Keratinocyte (primary cell): Measurements from ENCODE around the gene SCAF4. TPM values are rescaled to one million over a fixed set of nuclear protein-coding genes. Genes with fewer than 3 reads are reported as not detected.

ENCODE experiments used
- DNase-seq: peaks from one replicate; pipeline ENCODE4 v3.0.0-alpha.2; 2011; ENCODE audit warnings: low read depth, missing footprints, low spot score
- FAIRE-seq: peaks from 2 replicates; lab custom pipeline; 2011; peaks lifted over from hg19 to GRCh38; lab: Jason Lieb, UNC
- H2AFZ ChIP-seq: 2 replicates; pipeline ENCODE4 v1.6.0; 2012; ENCODE audit warnings: low read length, control low read depth, inconsistent platforms; ENCODE audit not compliant: control insufficient read depth
- H3K27ac ChIP-seq: 2 replicates; pipeline ENCODE4 v1.5.1; 2011; ENCODE audit warnings: low read length; ENCODE audit not compliant: control insufficient read depth, insufficient read depth
- H3K27me3 ChIP-seq: 3 replicates; pipeline ENCODE4 v1.6.0; 2011; ENCODE audit warnings: low read length; ENCODE audit not compliant: control insufficient read depth, insufficient read depth; ENCODE audit errors: extremely low read depth
- H3K36me3 ChIP-seq, 2 experiments: 2 replicates in 1 of 2; 3 replicates in 1 of 2; pipeline ENCODE4 v1.5.1; 2011; ENCODE audit warnings: low read length in 2 of 2, mild to moderate bottlenecking in 1 of 2; ENCODE audit not compliant: control insufficient read depth in 2 of 2, insufficient read depth in 2 of 2; ENCODE audit errors: extremely low read depth in 1 of 2
- H3K4me1 ChIP-seq: 3 replicates; pipeline ENCODE4 v1.5.1; 2011; ENCODE audit warnings: low read length; ENCODE audit not compliant: control insufficient read depth, insufficient read depth; ENCODE audit errors: extremely low read depth
- H3K4me2 ChIP-seq: 3 replicates; pipeline ENCODE4 v1.6.0; 2011; ENCODE audit warnings: low read depth, low read length; ENCODE audit not compliant: control insufficient read depth, insufficient read depth; ENCODE audit errors: extremely low read depth
- H3K4me3 ChIP-seq, 3 experiments: fragments of 200-600 bp in 1 of 3; sonication (generic) in 1 of 3; 2 replicates in 2 of 3; 3 replicates in 1 of 3; pipeline ENCODE4 v1.5.1; 2011 to 2016; ENCODE audit warnings: low read length in 3 of 3, mild to moderate bottlenecking in 3 of 3, control low read depth in 2 of 3, inconsistent platforms in 1 of 3, low read depth in 1 of 3, mixed read lengths in 1 of 3, mixed run types in 1 of 3, moderate library complexity in 1 of 3; ENCODE audit not compliant: control insufficient read depth in 2 of 3, insufficient read depth in 2 of 3; ENCODE audit errors: extremely low read depth in 1 of 3
- H3K79me2 ChIP-seq: 2 replicates; pipeline ENCODE4 v1.6.0; 2012; ENCODE audit warnings: low read length; ENCODE audit not compliant: control insufficient read depth, insufficient read depth
- H3K9ac ChIP-seq: 3 replicates; pipeline ENCODE4 v1.6.0; 2011; ENCODE audit warnings: low read length; ENCODE audit not compliant: control insufficient read depth, insufficient read depth; ENCODE audit errors: extremely low read depth
- H3K9me1 ChIP-seq: 3 replicates; pipeline ENCODE4 v1.6.0; 2011; ENCODE audit warnings: low read length; ENCODE audit not compliant: control insufficient read depth, insufficient read depth; ENCODE audit errors: extremely low read depth
- H3K9me3 ChIP-seq: 2 replicates; pipeline ENCODE4 v1.5.1; 2012; ENCODE audit warnings: low read depth, low read length; ENCODE audit not compliant: control insufficient read depth
- H4K20me1 ChIP-seq: 3 replicates; pipeline ENCODE4 v1.6.0; 2011; ENCODE audit warnings: low read length; ENCODE audit not compliant: control insufficient read depth, insufficient read depth; ENCODE audit errors: extremely low read depth
- EZH2 ChIP-seq: IDR thresholded peaks from one replicate; pipeline ENCODE4 v1.6.1; 2012; ENCODE audit warnings: inconsistent platforms, mild to moderate bottlenecking, low read length, moderate library complexity
- dilution Hi-C: fragments of 300-500 bp; cut with MboI; formaldehyde crosslinking; loops from one replicate; pipeline ENCODE4 v1.7.0; 2020; ENCODE audit warnings: low sequenced_read_pairs; ENCODE audit not compliant: extremely low pct_ligation_motif_present
- polyA plus RNA-seq, 5 experiments: library from polyadenylated mRNA; depleted of rRNA in 3 of 5; stranded (reverse) in 3 of 5; stranded (forward) in 1 of 5; unstranded in 1 of 5; fragments of >200 nt; gene quantifications; 1 replicate in 1 of 5; 2 replicates in 3 of 5; 3 replicates in 1 of 5; pipeline versions ENCODE4 v1.2.1 to v1.2.3, GENCODE V29; 2011 to 2012; ENCODE audit warnings: missing spikeins in 2 of 5, low read depth in 1 of 5, low replicate concordance in 1 of 5
- TF ChIP-seq, protein P1 (sequence below), 3 experiments: IDR thresholded peaks in 1 of 3; conservative IDR thresholded peaks in 1 of 3; optimal IDR thresholded peaks in 1 of 3; 2 replicates in 2 of 3; 3 replicates in 1 of 3; pipeline versions ENCODE3 to v1.5.1; 2011; ENCODE audit warnings: low read length in 3 of 3, mild to moderate bottlenecking in 3 of 3, moderate library complexity in 2 of 3, control low read depth in 1 of 3, inconsistent platforms in 1 of 3; ENCODE audit not compliant: insufficient read depth in 2 of 3; ENCODE audit errors: extremely low read depth in 1 of 3

Gene SCAF4
- polyA plus RNA-seq, 1 donor (not counting 4 experiments of a cell fraction or from before 2014, with no cell fraction given) = 7.5 TPM

GRCh38 chr21:31778546-31778945, 46.6 kb upstream of the SCAF4 start:
- DNase-seq (no peak), FAIRE-seq (no peak)
- H3K4me3 ChIP-seq = no peak overlapping the region
- no peak overlapping the region for H2AFZ ChIP-seq
- no peaks in the 10 kb centered on the region for H3K27me3 ChIP-seq
- no peaks in the 10 kb centered on the region for H3K9me3 ChIP-seq
- dilution Hi-C loops = no loop called here
- H3K9me1 ChIP-seq = no peaks in the 10 kb centered on the region
- no peak overlapping the region for H3K4me2 ChIP-seq
- no peaks in the 10 kb centered on the region for H3K4me1 ChIP-seq
- no peak overlapping the region for H3K9ac ChIP-seq
- H3K27ac ChIP-seq = no peak overlapping the region
- H3K79me2 ChIP-seq = no peaks in the 10 kb centered on the region
- H3K36me3 ChIP-seq = no peaks in the 10 kb centered on the region
- H4K20me1 ChIP-seq = no peaks in the 10 kb centered on the region
- TF ChIP-seq, protein P1, sequence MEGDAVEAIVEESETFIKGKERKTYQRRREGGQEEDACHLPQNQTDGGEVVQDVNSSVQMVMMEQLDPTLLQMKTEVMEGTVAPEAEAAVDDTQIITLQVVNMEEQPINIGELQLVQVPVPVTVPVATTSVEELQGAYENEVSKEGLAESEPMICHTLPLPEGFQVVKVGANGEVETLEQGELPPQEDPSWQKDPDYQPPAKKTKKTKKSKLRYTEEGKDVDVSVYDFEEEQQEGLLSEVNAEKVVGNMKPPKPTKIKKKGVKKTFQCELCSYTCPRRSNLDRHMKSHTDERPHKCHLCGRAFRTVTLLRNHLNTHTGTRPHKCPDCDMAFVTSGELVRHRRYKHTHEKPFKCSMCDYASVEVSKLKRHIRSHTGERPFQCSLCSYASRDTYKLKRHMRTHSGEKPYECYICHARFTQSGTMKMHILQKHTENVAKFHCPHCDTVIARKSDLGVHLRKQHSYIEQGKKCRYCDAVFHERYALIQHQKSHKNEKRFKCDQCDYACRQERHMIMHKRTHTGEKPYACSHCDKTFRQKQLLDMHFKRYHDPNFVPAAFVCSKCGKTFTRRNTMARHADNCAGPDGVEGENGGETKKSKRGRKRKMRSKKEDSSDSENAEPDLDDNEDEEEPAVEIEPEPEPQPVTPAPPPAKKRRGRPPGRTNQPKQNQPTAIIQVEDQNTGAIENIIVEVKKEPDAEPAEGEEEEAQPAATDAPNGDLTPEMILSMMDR (optimal IDR thresholded peaks at IDR 0.05 in 1 of 3, IDR thresholded peaks at IDR 0.05 in 1 of 3, conservative IDR thresholded peaks at IDR 0.05 in 1 of 3; ENCODE audit: extremely low read depth in 1 of 3, insufficient read depth in 2 of 3, low read length in 3 of 3) = no peak
- TF ChIP-seq EZH2 = no peak

- Histone ChIP-seq H3K27ac (no peak overlapping the region), H3K4me3 (no peak overlapping the region), H3K9me3 (no peaks in the 10 kb centered on the region), H2AFZ (no peak overlapping the region), H4K20me1 (no peaks in the 10 kb centered on the region), H3K4me2 (no peak overlapping the region), H3K36me3 (no peaks in the 10 kb centered on the region), H3K9ac (no peak overlapping the region), H3K4me1 (no peaks in the 10 kb centered on the region), H3K79me2 (no peaks in the 10 kb centered on the region), H3K27me3 (no peaks in the 10 kb centered on the region), H3K9me1 (no peaks in the 10 kb centered on the region)
- FAIRE-seq (no peak), DNase-seq (no peak)
- TF ChIP-seq, protein P1 (optimal IDR thresholded peaks at IDR 0.05 in 1 of 3, IDR thresholded peaks at IDR 0.05 in 1 of 3, conservative IDR thresholded peaks at IDR 0.05 in 1 of 3; ENCODE audit: extremely low read depth in 1 of 3, insufficient read depth in 2 of 3, low read length in 3 of 3) = no peak
- no peak for TF ChIP-seq EZH2
- dilution Hi-C loops = no loop called here
These were observed 45.9 kb upstream of the SCAF4 start for GRCh38 chr21:31777857-31778256.
